ACC112 (cell line): ENCODE data around the gene PTBP2.

Experiments used
- H2AFZ ChIP-seq: fragments of 200-600 bp; sonication (generic); one replicate; pipeline ENCODE4 v1.6.0; 2017; ENCODE audit warnings: antibody characterized with exemption, low read length; ENCODE audit not compliant: unreplicated experiment
- H3K27ac ChIP-seq: fragments of 200-600 bp; sonication (generic); 2 replicates; pipeline ENCODE4 v1.5.1; 2014; ENCODE audit warnings: low read depth, mild to moderate bottlenecking, antibody characterized with exemption, low read length, moderate library complexity
- H3K27me3 ChIP-seq: fragments of 200-600 bp; sonication (generic); 2 replicates; pipeline ENCODE4 v1.6.1; 2014; ENCODE audit warnings: mild to moderate bottlenecking, antibody characterized with exemption, low read length, moderate library complexity, mixed read lengths; ENCODE audit not compliant: insufficient read depth
- H3K36me3 ChIP-seq: fragments of 200-600 bp; sonication (generic); 2 replicates; pipeline ENCODE4 v1.6.1; 2016; ENCODE audit warnings: mild to moderate bottlenecking, antibody characterized with exemption, low read length, moderate library complexity, mixed read lengths; ENCODE audit not compliant: insufficient read depth
- H3K4me1 ChIP-seq: fragments of 200-600 bp; sonication (generic); one replicate; pipeline ENCODE4 v1.6.1; 2016; ENCODE audit warnings: low read length, mixed read lengths; ENCODE audit not compliant: insufficient read depth, unreplicated experiment, control insufficient read depth
- H3K4me3 ChIP-seq: fragments of 200-600 bp; sonication (generic); 2 replicates; pipeline ENCODE4 v1.5.1; 2014; ENCODE audit warnings: mild to moderate bottlenecking, low read depth, low read length
- H3K79me2 ChIP-seq: fragments of 200-600 bp; sonication (generic); one replicate; pipeline ENCODE4 v1.6.0; 2016; ENCODE audit warnings: low read length; ENCODE audit not compliant: control insufficient read depth, unreplicated experiment, insufficient read depth

Gene PTBP2, protein sequence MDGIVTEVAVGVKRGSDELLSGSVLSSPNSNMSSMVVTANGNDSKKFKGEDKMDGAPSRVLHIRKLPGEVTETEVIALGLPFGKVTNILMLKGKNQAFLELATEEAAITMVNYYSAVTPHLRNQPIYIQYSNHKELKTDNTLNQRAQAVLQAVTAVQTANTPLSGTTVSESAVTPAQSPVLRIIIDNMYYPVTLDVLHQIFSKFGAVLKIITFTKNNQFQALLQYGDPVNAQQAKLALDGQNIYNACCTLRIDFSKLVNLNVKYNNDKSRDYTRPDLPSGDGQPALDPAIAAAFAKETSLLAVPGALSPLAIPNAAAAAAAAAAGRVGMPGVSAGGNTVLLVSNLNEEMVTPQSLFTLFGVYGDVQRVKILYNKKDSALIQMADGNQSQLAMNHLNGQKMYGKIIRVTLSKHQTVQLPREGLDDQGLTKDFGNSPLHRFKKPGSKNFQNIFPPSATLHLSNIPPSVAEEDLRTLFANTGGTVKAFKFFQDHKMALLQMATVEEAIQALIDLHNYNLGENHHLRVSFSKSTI

DNA sequence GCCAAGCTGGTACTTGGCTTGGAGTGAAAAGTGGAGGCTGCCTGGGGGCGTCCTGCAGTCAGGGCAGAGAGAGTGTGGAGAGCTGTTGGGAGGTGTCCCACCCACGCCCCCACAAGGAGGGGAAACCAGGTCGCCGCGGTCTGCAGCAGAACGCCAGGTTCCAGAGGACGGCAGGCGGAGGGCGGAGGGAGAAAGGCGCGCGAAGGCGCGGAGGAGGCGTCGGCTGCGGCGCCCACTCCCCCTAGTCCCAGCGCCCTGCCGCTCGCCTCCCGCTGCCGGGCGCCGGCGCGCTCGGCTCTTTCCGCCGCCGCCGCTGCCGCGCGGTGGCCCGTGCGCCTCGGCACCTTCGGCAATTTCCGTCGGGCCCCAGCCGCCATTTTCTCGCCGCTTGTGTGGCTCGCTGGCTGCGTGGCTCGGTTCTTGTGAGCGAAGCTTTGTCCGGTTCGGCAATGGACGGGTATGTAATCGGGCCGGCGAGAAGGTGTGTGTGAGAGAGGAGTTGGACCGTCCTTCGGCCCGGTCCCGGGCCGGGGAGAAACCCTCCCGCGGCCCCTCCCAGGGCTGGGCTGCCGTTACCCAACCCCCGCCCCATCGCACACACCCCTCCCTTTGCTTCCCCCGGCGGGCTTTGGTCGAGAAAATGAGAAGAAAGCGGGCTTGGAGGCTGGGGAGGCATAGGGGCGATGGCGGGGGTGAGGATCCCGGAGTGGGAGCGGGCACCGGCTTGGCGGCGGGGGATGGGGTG lies at the start of gene PTBP2:
Gene PTBP2, plus strand, starts transcription at position 369 of the 745 bp plus-strand sequence. Its CDS starts 81 bp downstream, at position 450.
- Histone ChIP-seq H3K4me3 (peak within 1 kb of the TSS; percentile 99), H3K27ac (peak within 1 kb of the TSS; percentile 89), H3K27me3 (no peaks in the 10 kb centered on the region), H3K36me3 (peaks cover 15% of the 10 kb centered on the region), H3K79me2 (peaks cover 46% of the 10 kb centered on the region), H2AFZ (peak within 1 kb of the TSS; percentile 98), H3K4me1 (peaks cover 18% of the 10 kb centered on the region)

DNA sequence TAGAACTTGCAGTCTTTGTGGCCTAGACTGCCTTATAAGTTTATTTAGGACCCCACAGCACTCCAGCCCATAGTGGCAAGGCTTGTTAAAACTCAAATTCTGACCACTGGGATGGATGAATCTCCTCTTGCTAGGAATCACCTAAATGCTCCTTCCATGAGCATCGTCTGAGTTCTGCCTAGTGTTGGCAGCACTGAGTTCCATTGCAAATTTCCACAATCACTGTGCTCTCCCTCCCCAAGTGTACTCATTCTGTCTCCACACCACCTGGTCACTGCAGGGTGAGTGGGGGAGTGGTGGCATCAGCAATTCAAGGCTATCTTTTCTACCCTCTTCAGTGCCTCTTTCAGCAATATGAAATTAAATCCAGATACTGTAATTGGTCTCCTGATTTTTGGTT lies 46.7 kb upstream of the PTBP2 start:
- Histone ChIP-seq H3K36me3 (no peaks in the 10 kb centered on the region), H3K27ac (no peak overlapping the region), H2AFZ (no peak overlapping the region), H3K79me2 (no peaks in the 10 kb centered on the region), H3K4me3 (no peak overlapping the region), H3K27me3 (no peaks in the 10 kb centered on the region), H3K4me1 (no peaks in the 10 kb centered on the region)

DNA sequence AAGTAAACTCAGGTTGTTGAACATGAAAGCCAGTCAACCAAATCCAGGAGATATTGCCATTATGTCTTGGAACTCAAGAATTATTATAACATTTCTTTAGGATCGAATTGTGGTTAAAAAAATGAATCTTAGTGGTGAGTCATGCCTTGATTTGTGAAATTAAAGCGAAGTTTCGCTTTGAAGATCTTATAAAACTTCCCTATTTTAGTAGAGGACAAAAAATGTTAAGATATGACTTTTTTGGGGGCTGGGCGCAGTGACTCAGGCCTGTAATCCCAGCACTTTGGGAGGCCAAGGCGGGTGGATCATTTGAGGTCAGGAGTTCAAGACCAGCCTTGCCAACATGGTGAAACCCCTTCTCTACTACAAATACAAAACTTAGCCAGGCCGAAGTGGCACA lies 39.5 kb upstream of the PTBP2 start:
- Histone ChIP-seq H3K27ac (no peak overlapping the region), H3K4me1 (no peaks in the 10 kb centered on the region), H3K36me3 (no peaks in the 10 kb centered on the region), H2AFZ (no peak overlapping the region), H3K27me3 (no peaks in the 10 kb centered on the region), H3K4me3 (no peak overlapping the region), H3K79me2 (no peaks in the 10 kb centered on the region)

DNA sequence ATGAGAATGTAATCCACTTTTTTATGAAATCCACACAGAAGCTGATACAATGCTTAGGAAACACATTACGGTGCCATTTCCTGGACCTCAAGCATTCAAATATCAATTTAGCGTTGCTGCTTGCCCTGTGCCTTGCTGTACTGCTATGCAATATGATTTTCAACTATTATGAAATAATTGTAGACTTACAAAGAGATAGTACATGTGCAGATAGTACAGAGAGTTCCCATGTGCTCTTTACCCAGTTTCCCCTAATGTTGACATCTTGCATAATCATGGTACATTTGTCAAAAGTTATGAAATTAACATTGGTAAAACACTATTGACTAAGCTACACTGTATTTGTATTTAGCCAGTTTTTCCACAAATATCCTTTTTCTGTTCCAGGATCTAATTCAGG lies 37.7 kb upstream of the PTBP2 start:
- no peaks in the 10 kb centered on the region for H3K79me2 ChIP-seq

DNA sequence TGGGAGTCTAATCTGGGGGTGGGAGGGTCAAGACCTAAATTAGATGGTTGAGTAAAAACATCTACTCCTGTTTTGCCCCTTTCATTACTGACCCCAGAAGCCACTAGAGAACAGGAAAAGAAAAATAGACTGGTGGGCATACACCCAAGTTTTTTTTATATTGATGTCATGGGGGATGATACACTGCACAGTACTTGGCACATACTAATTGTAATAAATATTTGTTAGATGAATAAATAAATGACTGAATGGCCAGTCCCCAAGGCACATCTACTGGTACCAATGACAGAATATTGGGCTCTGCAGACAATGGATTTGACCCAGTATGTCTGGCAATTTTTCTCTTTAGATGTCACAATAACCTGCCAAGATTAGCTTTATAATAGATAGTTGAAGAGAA lies 36.8 kb upstream of the PTBP2 start:
- no peaks in the 10 kb centered on the region for H3K79me2 ChIP-seq

More for the DNA sequence above, 37.7 kb upstream of the PTBP2 start:
- H3K36me3 ChIP-seq, result no peaks in the 10 kb centered on the region
- H3K27ac ChIP-seq, result no peak overlapping the region
- no peaks in the 10 kb centered on the region for H3K27me3 ChIP-seq
- no peak overlapping the region for H3K4me3 ChIP-seq
- no peak overlapping the region for H2AFZ ChIP-seq
- H3K4me1 ChIP-seq, result no peaks in the 10 kb centered on the region

DNA sequence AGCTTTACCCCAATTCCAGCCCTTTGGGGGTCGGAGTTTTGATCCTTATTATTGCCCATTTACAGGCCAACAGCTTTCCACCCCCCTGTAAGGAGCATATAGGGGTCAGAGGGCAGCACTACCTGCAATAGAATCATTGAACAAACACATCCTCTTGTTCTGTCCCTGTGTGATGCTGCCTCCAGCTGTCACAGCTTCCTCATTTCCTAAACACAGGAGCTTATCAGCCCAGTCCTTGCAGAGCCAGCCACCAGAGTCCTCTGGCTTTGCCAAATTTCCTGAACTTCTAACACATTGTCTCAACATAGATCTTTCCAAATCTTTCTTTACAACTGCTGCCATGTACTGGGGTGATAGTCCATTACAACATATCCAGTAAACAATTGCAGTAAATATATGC lies 32.8 kb upstream of the PTBP2 start:
- no peak overlapping the region for H3K4me3 ChIP-seq
- H3K79me2 ChIP-seq, result no peaks in the 10 kb centered on the region
- H2AFZ ChIP-seq, result no peak overlapping the region
- no peaks in the 10 kb centered on the region for H3K27me3 ChIP-seq
- no peaks in the 10 kb centered on the region for H3K36me3 ChIP-seq
- no peak overlapping the region for H3K27ac ChIP-seq
- H3K4me1 ChIP-seq, result no peaks in the 10 kb centered on the region

More for the DNA sequence above, 36.8 kb upstream of the PTBP2 start:
- H2AFZ ChIP-seq, result no peak overlapping the region
- H3K36me3 ChIP-seq, result no peaks in the 10 kb centered on the region
- H3K4me3 ChIP-seq, result no peak overlapping the region
- no peaks in the 10 kb centered on the region for H3K27me3 ChIP-seq
- H3K4me1 ChIP-seq, result no peaks in the 10 kb centered on the region
- no peak overlapping the region for H3K27ac ChIP-seq

DNA sequence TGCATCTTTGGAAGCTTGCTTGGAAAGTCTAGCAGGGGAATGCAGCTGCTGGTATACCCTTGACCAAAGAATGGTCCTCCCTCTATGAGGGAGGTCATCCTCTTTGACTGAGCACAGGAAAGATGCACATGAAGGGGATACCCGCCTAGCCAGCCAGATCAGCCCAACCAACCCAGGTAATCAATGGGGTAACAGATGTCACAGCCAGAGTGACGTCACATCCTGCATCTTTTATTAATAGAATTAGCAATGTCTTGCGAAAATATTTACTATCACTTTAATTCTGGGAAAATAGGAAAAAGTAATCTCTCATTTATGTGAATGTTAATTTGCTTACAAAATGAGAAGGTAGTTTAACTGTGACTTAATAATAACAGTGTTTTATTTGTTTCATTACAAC lies 25.6 kb upstream of the PTBP2 start:
- no peaks in the 10 kb centered on the region for H3K27me3 ChIP-seq
- no peaks in the 10 kb centered on the region for H3K79me2 ChIP-seq
- H3K4me3 ChIP-seq, result no peak overlapping the region
- no peaks in the 10 kb centered on the region for H3K36me3 ChIP-seq
- H2AFZ ChIP-seq, result no peak overlapping the region
- H3K4me1 ChIP-seq, result peaks cover 3% of the 10 kb centered on the region
- H3K27ac ChIP-seq, result no peak overlapping the region

DNA sequence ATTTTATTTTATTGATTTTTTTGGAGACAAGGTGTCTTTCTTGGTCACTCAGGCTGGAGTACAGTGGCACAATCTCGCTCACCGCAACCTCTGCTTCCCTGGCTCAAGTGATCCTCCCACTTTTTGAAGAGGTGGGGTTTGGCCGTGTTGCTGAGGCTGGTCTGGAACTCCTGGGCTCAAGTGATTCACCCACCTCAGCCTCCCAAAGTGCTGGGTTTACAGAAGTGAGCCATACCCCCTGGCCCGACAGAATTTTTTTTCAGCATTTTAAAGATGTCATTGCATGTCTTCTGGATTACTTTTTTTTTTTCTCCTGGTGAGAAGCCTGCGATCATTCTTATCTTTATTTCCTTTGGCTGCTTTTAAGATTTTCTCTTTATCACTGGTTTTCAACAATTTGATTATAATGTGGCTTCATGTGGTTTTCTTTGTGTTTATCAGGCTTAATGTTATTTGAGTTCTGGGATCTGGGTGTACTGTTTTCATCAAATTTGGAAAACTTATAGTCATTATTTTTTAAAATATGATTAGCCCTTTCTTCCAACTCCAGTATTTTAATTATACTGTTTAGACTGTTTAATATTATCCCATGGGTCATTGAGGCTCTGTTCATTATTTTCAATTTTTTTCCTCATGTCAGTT lies 23.1 kb upstream of the PTBP2 start:
- no peaks in the 10 kb centered on the region for H3K36me3 ChIP-seq
- H3K4me1 ChIP-seq, result peaks cover 12% of the 10 kb centered on the region
- H3K79me2 ChIP-seq, result no peaks in the 10 kb centered on the region
- H3K27ac ChIP-seq, result no peak overlapping the region
- no peaks in the 10 kb centered on the region for H3K27me3 ChIP-seq
- no peak overlapping the region for H3K4me3 ChIP-seq
- H2AFZ ChIP-seq, result no peak overlapping the region

DNA sequence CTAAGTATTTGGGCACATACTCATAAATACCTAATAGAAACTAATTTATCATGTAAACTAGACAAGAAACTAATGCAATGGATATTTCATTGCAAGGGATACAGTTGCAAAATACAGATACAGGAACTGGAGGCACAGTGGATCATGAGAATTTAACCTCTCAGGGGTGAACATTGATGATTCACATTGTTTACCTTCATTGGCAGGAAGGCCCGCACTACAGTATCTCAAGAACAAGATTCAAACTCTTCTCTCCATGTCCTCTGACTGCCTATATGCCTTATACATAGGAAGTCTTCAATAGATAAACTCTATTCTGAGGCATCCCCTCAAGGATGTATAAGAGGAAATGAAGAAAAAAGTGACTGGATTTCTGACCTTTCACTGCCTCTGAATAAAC lies 18.4 kb upstream of the PTBP2 start:
- no peak overlapping the region for H3K4me3 ChIP-seq

DNA sequence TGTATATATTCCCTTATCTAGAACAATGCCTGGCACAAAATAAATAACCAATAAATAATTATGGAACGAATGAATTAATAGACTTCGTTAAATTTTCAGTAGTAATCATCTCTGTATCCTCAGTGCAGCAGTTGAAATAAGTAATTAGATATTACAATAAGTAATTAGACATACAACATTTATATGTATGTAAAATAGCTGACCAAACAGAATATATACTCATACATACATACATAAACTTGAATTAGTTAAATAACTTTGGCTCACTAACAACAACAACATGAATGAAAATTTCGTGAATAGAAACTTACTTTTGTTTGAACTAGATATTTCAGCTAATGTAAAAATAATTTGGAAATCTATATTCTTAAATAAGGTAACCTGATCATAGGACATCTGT lies 14.6 kb upstream of the PTBP2 start:
- H3K4me3 ChIP-seq, result no peak overlapping the region

More for the DNA sequence above, 18.4 kb upstream of the PTBP2 start:
- no peaks in the 10 kb centered on the region for H3K27me3 ChIP-seq
- H3K4me1 ChIP-seq, result peaks cover 18% of the 10 kb centered on the region
- H3K27ac ChIP-seq, result peak overlapping the region; percentile 22; the same call in 1 of the 2 replicates
- no peaks in the 10 kb centered on the region for H3K79me2 ChIP-seq
- no peaks in the 10 kb centered on the region for H3K36me3 ChIP-seq
- H2AFZ ChIP-seq, result no peak overlapping the region

More for the DNA sequence above, 14.6 kb upstream of the PTBP2 start:
- H2AFZ ChIP-seq, result no peak overlapping the region
- peaks cover 15% of the 10 kb centered on the region for H3K4me1 ChIP-seq
- H3K79me2 ChIP-seq, result no peaks in the 10 kb centered on the region
- no peaks in the 10 kb centered on the region for H3K27me3 ChIP-seq
- H3K36me3 ChIP-seq, result no peaks in the 10 kb centered on the region
- H3K27ac ChIP-seq, result no peak overlapping the region
